ENCODE measurements around the gene HEXIM1.

GRCh38 chr17:45195424-45195823 lies 47.1 kb downstream of the HEXIM1 start:
- TF ChIP-seq CTCF (conservative IDR thresholded peaks at IDR 0.05; ENCODE audit: low read length) = no peak
- TF ChIP-seq EZH2phosphoT487 (IDR thresholded peaks at IDR 0.05; ENCODE audit: borderline replicate concordance, low read depth, low read length) = no peak

All from OCI-LY7 (cell line).